GM18505 (cell line): ENCODE data around the gene EHF.
A peak's percentile ranks its signal among the peaks of the same experiment; 100 is the strongest.
"Not testable (repeated sequence)": the region's sequence is repeated elsewhere in the genome, so short reads cannot be mapped to it uniquely, and the experiment has no call there.

Experiments used
- ATAC-seq: cut with Tn5 transposase; IDR thresholded peaks from one replicate; pipeline ENCODE4 v1.9.1; 2021; ENCODE audit not compliant: unreplicated experiment
- POLR2A ChIP-seq: IDR thresholded peaks from 4 replicates; pipeline ENCODE4 v1.6.1; 2011; ENCODE audit warnings: borderline replicate concordance; ENCODE audit not compliant: insufficient read depth, insufficient read length; ENCODE audit errors: extremely low read depth

Gene EHF

GRCh38 chr11:34620820-34621792, at the start of gene EHF:
EHF (plus strand) TSS chr11:34621093; CDS start chr11:34642631, 21,538 bp downstream.
- no peak for TF ChIP-seq POLR2A
- ATAC-seq: no peak

GRCh38 chr11:34573537-34573936, 47.4 kb upstream of the EHF start:
- no peak for TF ChIP-seq POLR2A
- no peak for ATAC-seq

GRCh38 chr11:34575261-34575660, 45.6 kb upstream of the EHF start:
- no peak for ATAC-seq
- no peak for TF ChIP-seq POLR2A

GRCh38 chr11:34575671-34576070, 45.2 kb upstream of the EHF start:
- ATAC-seq: no peak
- no peak for TF ChIP-seq POLR2A

GRCh38 chr11:34576331-34576730, 44.6 kb upstream of the EHF start:
- ATAC-seq: no peak
- no peak for TF ChIP-seq POLR2A

- TF ChIP-seq POLR2A: no peak
- ATAC-seq: no peak
Observed at GRCh38 chr11:34583818-34584217, 37.1 kb upstream of the EHF start.

- TF ChIP-seq POLR2A: no peak
- ATAC-seq: no peak
Observed at GRCh38 chr11:34585304-34585734, 35.6 kb upstream of the EHF start.

- TF ChIP-seq POLR2A: no peak
- peak; percentile 70 for ATAC-seq
Observed at GRCh38 chr11:34585735-34586487, 35.0 kb upstream of the EHF start.

GRCh38 chr11:34586488-34587281, 34.2 kb upstream of the EHF start:
- TF ChIP-seq POLR2A: no peak
- ATAC-seq: no peak

GRCh38 chr11:34587282-34587677, 33.6 kb upstream of the EHF start:
- TF ChIP-seq POLR2A: no peak
- ATAC-seq: no peak

- no peak for ATAC-seq
- no peak for TF ChIP-seq POLR2A
Observed at GRCh38 chr11:34588023-34588422, 32.9 kb upstream of the EHF start.

GRCh38 chr11:34588701-34589100, 32.2 kb upstream of the EHF start:
- no peak for TF ChIP-seq POLR2A
- no peak for ATAC-seq

GRCh38 chr11:34589177-34589576, 31.7 kb upstream of the EHF start:
- ATAC-seq: not testable (repeated sequence)
